Stimulated activated CD8-positive, alpha-beta memory T cell treated with anti-CD3 and anti-CD28 coated beads, Interleukin-7, amount 100 ng/mL, for 4 hours (primary cell): ENCODE results near the gene ZC3H18.
A peak's percentile ranks its signal among the peaks of the same experiment; 100 is the strongest.

Experiments used
- DNase-seq, 2 donors: peaks; one replicate each; pipeline ENCODE4 v3.0.0-alpha.2; 2020; ENCODE audit warnings: low read depth in 2 of 2

The ZC3H18 gene

DNA sequence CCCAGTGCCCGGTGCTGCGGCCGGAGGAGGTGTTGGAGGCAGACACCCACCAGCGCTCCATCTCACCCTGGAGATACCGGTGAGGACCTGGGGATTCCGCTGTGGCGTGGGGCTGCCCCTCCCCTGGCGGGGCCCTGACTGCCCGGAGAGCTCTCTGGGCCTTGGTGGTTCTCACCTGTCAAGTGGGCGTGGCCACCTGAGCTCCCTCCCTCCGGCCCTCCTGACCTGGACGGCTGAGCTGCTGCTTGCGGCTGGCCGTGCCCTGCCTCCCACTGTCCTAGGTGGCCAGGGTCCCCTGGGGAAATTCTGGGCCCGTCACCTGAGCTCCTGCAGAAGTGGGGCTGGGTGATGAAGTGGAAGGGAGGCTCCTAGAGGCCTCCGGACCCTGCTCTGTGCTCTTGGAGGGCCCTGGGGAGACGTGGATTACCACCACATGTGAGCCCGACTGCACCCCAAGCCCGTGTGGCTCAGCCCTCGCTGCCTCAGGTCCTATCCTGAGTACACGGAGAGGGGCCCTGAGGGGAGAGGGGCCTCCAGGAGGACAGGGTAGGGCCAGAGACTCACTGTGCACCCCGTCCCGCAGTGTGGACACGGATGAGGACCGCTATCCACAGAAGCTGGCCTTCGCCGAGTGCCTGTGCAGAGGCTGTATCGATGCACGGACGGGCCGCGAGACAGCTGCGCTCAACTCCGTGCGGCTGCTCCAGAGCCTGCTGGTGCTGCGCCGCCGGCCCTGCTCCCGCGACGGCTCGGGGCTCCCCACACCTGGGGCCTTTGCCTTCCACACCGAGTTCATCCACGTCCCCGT is 69.2 kb downstream of the ZC3H18 start:
- no peak for DNase-seq

DNA sequence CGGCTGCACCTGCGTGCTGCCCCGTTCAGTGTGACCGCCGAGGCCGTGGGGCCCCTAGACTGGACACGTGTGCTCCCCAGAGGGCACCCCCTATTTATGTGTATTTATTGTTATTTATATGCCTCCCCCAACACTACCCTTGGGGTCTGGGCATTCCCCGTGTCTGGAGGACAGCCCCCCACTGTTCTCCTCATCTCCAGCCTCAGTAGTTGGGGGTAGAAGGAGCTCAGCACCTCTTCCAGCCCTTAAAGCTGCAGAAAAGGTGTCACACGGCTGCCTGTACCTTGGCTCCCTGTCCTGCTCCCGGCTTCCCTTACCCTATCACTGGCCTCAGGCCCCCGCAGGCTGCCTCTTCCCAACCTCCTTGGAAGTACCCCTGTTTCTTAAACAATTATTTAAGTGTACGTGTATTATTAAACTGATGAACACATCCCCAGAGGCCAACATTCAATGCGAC is 69.9 kb downstream of the ZC3H18 start:
- no peak for DNase-seq

DNA sequence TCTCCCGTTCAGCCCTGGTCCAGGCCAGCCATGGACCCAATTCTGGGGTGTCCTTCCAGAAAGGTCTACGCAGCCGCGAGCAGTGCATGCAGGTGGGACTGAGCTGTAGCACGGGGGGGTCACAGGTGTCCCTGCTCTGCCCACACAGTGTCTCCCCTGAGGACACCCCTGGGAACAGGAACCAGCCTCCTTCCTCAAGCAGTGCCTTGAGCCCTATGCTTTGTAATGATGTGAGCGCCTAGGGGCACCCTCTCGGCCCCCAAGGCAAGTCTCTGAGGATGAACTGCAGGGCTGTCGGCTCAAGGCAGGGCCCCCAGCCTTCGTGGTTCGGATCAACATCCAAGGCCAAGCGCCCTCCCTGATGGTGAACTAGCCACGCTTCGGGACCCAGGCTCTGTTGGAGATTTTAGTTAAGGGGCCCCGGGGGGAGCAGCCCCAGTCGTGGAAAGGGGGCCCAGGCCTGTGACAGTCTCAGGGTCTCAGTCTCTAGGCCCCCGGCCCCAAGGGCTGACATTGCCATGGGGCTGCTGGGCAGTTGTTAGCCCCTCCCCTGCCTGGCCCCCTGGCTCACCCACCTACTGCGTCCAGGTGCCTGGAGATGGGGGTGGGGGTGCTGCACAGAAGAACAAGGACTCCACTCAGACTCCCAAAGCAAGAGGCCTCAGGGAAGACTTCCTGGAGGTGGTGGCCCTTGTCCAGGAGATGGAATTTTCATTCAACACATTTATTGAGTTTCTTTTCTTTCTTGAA is 70.5 kb downstream of the ZC3H18 start:
- no peak for DNase-seq

DNA sequence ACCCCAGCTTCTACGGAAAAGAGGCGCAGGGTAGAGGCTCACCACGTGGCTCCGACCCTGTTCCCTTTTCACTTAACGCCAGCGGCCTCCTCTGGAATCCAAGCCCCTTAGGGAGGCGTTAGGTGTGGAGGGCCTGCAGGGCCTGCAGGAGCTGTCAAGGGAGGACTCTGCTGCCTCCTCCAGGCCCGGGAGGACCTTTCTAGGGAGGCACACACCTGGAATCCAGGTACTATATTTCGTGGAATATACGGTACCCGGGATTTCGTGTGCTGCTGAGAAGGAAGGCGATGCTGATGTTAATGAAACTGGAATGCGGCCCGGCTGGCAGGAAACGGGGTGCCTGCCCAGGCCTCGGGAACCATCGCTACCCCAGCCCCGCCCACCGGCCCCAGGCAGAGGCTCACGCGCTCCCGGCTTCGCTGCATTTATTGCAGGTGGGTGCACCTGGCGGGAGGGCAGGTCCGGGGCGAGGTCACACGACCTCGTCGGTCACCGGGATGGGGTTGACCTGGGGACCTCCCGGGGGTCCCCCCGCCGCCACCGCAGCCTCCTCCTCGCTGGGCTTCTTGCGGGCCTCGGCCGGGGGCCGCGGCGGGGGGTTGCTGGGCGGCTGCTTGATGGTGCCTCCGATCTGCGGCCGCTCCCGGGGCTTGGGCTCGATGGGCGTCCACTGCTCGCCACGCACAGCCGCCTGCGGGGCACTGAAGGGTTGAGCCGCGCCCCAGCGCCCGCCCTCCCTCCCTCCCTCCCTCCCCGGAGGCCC is 72.9 kb downstream of the ZC3H18 start:
- DNase-seq: no peak

DNA sequence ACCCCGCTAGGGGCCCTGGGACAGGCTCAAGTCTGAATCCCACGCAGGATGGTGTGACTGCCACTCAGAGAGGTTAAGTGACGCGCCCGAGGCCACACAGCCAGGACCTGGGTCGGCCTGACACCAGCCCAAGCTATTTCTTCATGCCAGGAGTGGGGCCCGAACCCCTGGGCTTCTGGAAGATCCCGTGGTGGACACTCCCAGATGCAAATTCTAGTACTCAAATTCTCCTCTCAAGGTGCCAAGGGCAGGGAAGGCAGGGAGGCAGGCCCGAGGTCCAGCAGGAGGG is 73.4 kb downstream of the ZC3H18 start:
- no peak for DNase-seq

DNA sequence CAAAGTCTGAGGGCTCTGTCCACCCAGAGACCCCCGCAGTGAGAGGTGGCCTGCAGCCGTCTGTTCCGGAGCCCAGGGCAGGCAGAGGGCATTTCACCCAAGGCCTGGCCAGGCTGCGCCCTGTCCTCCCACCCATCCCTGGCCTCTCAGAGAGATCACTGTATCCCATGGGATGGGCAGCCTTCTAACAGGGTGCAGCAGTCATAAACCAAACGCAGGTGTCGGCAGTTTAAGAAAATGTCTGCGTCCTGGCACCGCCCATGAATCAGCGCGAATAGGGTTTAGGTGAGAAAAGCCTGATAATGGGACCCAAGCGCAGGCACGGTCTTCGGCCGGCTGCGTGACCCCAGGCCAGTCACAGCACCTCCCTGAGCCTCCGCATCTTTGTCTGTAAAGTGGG is 75.3 kb downstream of the ZC3H18 start:
- DNase-seq: no peak

DNA sequence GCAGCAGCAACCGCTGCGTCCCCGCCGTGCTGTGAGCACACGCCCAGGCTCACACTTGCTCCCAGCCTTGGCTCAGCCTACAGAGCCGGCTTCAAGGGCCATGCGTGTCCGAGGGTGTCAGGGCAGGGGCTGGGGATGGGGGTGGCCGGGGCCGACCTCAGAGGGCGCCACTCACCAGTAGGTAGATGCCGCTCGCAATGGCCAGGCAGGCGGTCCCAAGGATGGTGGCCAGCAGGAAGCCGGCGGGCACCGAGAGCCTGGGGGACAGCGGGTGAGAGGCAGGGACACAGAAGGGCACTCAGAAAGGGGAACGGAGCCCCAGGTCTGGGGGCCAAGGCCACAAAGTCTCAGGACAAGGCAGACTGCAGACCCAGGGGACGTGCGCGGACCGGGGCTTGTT is 75.7 kb downstream of the ZC3H18 start:
- no peak for DNase-seq

DNA sequence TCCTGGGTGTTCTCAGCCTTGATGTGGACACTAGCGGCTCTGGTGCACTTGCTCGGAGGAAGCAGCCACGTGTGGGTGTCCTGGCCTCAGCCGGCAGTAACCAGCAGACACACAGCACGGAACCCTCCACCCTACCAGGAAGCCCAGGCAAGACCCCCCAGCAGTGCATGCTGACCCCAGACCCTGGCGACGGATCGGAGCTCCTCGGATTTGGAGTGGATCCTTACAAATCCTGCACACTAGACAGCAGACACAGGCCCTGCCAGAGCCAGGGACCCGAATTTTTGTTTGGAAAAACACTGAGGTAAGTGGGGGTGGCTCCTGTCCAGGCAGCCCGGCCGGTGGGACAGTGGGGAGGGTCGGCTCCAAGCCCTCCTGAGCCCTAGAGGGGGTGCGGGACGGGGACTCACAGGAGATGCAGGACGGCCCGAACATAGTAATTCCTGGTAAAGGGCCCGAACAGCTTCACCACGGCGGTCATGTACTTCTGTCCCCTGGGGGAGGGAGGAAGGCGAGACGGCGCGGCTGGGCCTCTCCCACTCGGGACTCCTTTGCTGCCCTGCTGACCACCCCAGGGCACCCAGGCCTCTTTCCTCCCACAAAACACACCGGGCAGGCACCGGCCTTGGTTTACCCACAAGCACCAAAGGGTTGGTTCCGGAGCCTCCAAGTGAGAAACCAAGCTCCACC is 76.3 kb downstream of the ZC3H18 start:
- DNase-seq: no peak

DNA sequence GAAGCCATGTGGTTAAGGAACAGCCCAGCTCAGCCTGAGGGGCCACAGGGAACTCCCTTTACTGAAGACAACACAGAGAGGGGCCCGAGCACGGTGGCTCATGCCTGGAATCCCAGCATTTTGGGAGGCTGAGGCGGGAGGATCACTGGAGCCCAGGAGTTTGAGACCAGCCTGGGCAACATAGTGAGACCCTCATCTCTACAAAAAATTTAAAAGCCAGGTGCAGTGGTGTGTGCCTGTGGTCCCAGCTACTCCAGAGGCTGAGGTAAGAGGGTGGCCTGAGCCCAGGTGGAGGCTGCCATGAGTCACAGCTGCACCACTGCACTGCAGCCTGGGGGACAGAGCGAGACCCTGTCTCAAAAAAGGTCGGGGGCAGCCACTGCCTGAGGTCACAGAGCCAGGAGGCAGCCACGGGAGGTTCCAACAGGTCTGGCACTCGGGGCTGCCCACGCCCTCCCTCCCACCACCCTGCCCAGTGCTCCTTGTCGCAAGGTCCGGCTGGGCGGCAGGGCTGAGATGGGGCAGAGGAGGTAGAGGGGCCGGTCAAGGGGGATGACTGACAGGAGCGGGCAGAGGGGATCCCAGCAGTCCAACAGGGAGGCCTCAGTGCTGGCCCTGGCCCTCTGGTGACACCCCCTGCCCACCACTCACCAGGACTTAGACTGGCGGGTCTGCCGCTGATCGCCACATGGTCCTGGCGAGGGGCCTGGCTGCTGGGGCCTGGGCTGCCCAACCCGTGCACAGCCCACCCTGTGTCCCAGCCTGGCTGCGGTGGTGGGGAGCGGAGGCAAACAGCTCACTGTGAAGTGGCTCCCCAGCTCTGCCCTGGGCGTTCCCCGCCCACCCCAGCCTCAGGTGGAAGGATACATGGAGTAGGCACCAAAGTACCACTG is 77.2 kb downstream of the ZC3H18 start:
- DNase-seq: no peak

DNA sequence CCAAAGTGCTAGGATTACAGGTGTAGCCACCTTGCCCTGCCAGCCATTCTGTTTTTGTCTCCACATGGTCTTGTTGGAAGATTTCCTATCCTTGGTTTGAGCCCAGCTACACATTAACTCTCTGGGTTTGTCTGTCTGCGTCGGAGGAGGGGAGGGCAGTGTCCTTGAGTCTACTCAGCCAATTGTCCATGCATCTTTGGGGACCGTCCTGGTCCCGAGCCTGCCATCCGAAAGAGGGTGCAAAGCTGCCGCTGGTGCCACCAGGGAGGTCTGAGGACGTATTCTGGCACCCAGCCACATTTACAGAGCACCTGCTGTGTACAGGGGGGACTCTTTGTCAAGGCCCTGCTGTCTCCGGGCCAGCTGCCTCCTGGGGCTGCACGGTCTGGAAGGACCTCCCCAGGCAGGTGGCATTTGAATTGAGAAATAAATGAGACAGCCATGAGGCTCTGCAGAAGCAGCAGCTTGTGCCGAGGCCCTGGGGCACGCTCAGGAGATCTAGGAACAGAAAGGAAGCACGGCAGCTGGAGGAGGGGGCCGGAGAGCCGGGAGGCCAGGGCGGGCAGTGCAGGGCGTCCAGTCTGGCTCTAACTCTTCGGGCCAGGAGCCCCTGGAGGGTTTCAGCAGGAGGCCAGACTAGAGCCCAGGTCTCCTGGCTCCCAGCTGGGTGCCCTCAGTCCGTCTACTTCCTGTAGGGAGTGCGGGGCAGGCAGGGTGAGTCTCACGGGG is 79.2 kb downstream of the ZC3H18 start:
- no peak for DNase-seq

DNA sequence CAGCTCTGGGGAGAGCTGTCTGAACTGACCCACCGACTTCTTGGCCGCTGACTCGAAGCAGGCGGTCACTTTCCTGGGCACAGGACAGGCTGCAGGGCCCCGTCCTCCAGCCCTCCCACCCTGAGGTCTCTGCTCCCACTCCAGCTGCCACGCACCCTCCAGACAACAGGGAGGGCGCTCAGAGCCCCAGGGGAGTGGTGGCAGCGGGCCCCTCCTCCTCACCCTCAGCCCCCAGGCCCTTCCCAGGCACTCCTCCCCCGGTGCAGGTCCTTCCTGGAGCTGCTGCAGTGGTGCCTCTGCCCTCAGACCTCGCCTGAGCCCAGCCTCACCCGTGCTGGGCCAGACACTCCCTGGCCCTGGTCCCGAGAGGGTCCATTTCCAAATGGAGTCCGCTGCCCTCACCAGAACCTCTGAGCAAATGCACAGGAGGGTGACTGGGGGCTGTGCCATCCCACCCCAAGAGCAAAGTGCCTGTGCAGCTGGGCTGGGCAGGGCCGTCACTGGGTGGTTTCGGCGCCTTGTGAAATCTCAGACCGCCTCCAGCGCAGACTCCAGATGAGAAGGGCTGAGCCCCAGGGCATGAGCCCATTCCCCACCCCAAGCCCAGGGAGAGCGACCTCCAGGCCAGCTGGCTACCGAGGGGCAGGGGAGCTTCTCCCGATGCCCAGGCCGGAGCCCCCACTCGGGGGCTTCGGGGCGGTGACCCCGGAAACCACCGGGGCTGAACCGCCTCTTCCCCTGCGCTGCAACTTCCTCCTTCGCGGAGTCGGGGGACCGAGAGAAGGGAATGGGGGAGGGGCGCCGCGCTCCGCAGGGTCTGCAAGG is 79.9 kb downstream of the ZC3H18 start:
- no peak for DNase-seq

DNA sequence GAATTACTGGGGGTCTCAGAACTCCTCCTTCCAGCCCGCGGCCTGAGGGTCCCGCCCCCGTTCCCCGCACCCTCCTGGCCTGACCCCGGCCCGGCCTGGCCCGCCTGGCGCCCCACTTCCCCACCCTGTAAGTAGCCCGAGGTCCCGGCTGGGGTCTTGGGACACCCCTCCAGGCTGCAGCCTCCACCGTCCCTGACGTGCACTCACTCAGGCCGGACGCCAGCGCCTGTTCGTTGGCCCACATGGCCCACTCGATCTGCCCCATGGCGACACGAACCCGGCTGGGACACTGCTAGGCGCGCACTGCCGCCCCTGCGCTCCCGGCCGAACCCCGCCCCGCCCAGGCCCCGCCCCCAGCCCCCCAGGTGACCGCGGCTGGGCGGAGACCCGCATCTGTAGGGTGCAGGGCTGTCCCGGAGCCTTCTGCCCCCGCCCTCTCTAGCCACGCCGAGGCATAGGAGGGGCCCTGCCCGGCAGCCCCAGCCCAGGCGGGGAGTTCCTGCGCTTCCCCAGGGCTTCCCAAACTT is 80.6 kb downstream of the ZC3H18 start, which contains the start of gene CYBA:
Gene CYBA (minus strand): TSS at position 305 of the 527 bp plus-strand sequence. CDS start 40 bp downstream, at position 265.
- DNase-seq: peak; percentile 54 to 75

DNA sequence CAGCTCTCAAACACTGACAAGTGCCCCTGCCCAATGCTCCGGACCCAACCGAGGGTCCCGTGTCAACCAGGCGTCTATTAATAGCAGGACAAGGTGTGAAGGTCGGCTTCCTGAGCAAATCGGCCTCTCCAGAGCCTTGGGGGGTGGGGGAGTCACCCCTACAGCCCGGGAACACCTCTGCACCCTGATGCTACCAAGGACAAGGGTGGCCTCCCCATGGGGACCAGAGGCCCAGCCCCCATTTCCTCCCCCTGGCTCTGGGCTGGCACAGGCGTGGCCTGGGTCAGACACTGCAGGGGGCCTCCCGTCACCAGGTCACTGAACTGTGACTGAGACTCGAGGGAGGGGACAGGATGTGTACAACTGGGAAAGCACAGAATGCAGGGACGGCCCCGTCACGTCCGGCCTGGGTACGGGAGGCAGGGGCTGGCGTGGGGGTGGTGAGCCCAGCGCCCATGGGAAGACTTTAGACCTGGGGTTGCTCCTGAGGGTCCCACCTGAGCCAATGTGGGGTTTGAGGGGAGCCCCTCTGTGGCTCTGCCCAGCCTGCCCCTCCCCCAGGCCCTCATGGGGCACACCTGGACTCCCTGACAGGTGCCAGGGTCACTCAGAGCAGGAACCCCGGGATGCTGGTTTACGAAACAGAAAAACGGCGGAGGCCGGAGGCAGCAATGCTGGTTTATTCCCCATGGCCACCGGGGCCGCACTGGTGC is 81.2 kb downstream of the ZC3H18 start:
- DNase-seq: peak; percentile 55

DNA sequence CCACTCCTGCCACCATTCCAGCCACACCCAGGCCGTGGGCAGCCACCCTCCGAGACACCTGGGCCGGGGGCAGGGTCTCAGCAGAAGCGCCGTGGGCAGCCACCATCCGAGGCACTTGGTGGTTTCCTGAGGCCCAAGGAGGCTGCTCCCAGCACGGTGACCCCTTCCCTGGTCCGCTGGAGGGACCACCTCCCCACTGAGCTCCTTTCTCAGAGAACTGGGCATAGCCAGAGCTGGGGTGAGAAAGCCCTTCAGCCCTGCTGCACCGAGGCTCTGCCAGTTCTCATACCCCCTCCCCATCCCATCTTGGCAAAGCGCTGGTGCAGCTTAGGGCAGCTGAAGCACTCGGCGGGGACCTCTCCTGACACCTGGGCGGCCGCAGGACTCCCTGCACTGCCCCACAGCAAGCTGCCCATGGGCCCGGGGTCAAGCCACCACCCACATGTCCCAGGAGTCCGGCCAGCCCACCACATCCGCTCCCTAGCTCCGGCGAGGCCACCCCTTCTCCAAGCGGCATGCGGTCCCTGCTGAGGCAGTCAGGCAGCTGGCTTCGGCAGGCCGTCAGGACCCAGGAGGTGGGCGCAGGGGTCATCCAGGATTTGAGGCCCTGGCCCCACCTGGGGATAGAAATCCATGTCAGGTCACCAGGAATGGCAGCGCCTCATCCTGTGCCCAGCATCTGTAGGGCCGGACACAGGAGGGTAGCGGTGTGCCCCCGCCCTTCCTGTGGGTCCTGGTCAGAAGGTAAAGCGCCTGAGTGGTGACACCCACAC is 82.0 kb downstream of the ZC3H18 start:
- DNase-seq: no peak

DNA sequence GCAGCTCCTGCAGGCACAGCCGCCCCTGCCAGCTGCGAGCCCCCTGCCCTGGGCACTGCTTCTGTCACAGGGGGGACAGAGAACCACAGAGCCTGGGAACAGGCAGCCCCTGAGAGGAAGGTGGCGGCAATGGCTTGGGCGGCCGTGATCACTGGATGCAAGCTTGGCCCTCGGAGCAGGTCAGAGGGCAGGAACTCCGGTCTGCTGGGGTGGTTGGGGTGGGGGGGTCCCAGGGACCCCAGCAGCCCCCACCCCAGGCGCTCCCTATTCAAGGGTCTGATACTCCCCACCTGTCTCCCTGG is 82.5 kb downstream of the ZC3H18 start:
- DNase-seq: no peak

DNA sequence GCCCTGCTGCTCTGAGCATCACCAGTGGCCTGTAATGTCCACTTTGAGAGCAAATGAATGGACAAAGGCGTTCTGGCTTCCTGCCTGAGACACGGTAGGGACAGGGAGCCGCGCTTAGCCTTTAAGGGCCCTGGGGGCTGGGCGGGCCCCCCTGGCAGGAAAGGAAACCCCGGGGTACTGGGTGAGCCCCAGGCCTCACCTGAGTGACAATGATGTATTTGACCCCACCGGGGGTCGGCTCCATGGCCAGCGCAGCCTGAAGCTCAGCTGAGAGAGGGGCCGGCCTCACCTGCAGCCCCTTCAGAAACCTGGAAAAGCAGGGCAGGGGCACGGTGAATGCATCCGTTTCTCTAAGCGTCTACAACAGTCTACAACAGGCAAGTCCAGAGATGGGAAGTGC is 82.9 kb downstream of the ZC3H18 start:
- DNase-seq: no peak

DNA sequence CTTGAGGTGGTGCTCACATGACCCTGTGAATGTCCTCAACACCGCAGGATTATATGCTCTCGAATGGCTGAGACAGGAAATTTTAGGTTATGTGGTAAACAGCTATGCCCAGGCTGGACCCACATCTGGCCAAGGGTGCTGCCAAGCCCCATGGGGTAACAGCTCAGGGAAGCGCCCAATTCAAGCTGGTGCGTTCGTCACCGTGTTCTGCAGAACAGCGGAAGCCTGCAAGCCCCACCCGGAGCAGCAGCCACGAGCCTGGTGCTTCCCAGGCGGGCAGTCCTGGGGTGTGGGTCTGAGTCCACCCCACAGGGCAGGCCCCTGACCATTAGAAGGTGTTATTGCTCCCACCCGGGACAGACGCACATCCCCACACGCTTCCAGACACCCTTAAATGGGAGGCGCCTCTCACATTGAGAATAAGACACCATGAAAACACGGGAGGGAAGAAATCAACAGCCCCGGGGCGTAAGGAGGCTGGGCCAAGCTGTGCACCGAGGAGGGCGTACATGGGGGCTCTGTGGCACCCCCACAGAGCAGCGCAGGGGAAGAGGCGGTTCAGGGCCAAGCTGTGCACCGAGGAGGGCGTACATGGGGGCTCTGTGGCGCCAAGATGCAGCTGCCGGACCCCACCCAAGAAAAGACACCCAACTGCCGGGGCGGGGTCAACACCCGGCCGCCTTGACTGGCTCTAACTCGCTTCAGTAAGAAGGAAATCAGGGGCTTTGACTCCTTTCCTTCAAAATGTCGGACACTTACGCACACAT is 83.6 kb downstream of the ZC3H18 start:
- DNase-seq: no peak
